ENCODE measurements around the gene PCDHGA8. TPM values are rescaled to one million over a fixed set of nuclear protein-coding genes. Genes with fewer than 3 reads are reported as not detected.

PCDHGA8 gene
- total and polyA plus RNA-seq, 7 experiments from 2014 or later, result 0.08 to 0.17 (median 0.13) TPM; not detected in 2

DNA sequence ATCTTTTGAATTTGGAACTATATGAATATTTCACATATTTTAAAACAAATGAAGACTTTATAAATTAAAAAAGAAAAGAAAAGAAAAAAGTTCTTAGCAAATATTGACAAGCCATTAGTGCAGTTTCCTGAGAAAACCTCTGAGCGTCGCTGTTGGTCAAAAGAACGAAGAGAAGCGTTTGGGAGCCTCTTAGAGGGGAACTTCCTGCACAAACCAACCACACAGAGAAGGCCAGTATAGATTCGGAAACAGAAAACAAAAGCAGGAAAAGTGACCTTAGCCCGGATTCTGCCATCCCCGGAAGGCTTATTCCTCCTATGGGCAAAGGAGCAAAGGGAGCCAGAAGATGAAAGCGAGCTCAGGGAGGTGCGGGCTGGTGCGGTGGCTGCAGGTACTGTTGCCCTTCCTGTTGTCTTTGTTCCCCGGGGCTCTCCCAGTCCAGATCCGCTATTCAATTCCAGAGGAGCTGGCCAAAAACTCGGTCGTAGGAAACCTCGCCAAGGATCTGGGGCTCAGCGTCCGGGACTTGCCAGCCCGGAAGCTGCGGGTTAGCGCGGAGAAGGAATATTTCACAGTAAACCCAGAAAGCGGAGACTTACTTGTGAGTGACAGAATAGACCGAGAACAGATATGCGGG lies 32.5 kb upstream of the PCDHGA8 start, which contains the start of gene PCDHGB2:
TSS of gene PCDHGB2 (plus strand) at position 205 of the 637 bp plus-strand sequence. CDS start at position 347, 142 bp downstream.
- Histone ChIP-seq H3K4me1 (ENCODE audit: control insufficient read depth in 2 of 2, insufficient read depth in 2 of 2, low read length in 2 of 2) (no peaks in the 10 kb centered on the region), H3K27ac (ENCODE audit: low read depth, low read length) (no peak within 1 kb of the TSS), H3K27me3 (ENCODE audit: control insufficient read depth in 2 of 2, insufficient read depth in 2 of 2, low read length in 2 of 2) (peaks cover 5 to 19% of the 10 kb centered on the region in 2 donors), H3K9me3 (ENCODE audit: control insufficient read depth in 2 of 3, low read length in 3 of 3) (peaks cover 0 to 62% (median 0%) of the 10 kb centered on the region in 3 experiments), H3K36me3 (ENCODE audit: control insufficient read depth in 2 of 3, insufficient read depth in 3 of 3, low read length in 3 of 3) (no peaks in the 10 kb centered on the region), H3K4me3 (ENCODE audit: low read length) (peak within 1 kb of the TSS; percentile 43)
- Mint-ChIP-seq H3K36me3 (peaks cover 6 to 36% (median 18%) of the 10 kb centered on the region in 5 donors), H3K9me3 (peaks cover 20 to 92% (median 59%) of the 10 kb centered on the region in 11 donors), H3K27me3 (peaks cover 37 to 90% (median 87%) of the 10 kb centered on the region in 5 donors), H3K4me3 (peak within 1 kb of the TSS; percentile 33 to 87 (median 78)), H3K27ac (peak within 1 kb of the TSS in 3 of 9 donors; percentile 48 to 57 (median 56)), H3K4me1 (peaks cover 0 to 6% (median 3%) of the 10 kb centered on the region in 7 donors)
- CTCF ChIA-PET, result no interaction called here
- peak in 1 of 9 donors; percentile 22 for DNase-seq
- intact Hi-C loops (cut with micrococcal nuclease), result loop anchor here in 1 of 2 donors (1.0 to 10.0 kb wide), 6 partner anchors 57 to 205 kb away; partner anchors contain the start of gene PCDHGB7
- POLR2A ChIA-PET, result no interaction called here
- ATAC-seq, result peak; percentile 54

- Mint-ChIP-seq H3K27me3 (peaks cover 45 to 90% (median 88%) of the 10 kb centered on the region in 5 donors), H3K9me3 (peaks cover 20 to 92% (median 63%) of the 10 kb centered on the region in 11 donors), H3K27ac (peak overlapping the region in 1 of 9 donors; percentile 57), H3K4me1 (peaks cover 0 to 6% (median 3%) of the 10 kb centered on the region in 7 donors), H3K4me3 (peak overlapping the region in 3 of 10 donors; percentile 9 to 87 (median 81)), H3K36me3 (peaks cover 8 to 39% (median 22%) of the 10 kb centered on the region in 5 donors)
- Histone ChIP-seq H3K4me3 (ENCODE audit: low read length) (peak overlapping the region; percentile 43), H3K27ac (ENCODE audit: low read depth, low read length) (no peak overlapping the region), H3K36me3 (ENCODE audit: control insufficient read depth in 2 of 3, insufficient read depth in 3 of 3, low read length in 3 of 3) (no peaks in the 10 kb centered on the region), H3K27me3 (ENCODE audit: control insufficient read depth in 2 of 2, insufficient read depth in 2 of 2, low read length in 2 of 2) (peaks cover 5 to 24% of the 10 kb centered on the region in 2 donors), H3K4me1 (ENCODE audit: control insufficient read depth in 2 of 2, insufficient read depth in 2 of 2, low read length in 2 of 2) (no peaks in the 10 kb centered on the region), H3K9me3 (ENCODE audit: control insufficient read depth in 2 of 3, low read length in 3 of 3) (peaks cover 0 to 62% (median 0%) of the 10 kb centered on the region in 3 experiments)
- no peak for ATAC-seq
- POLR2A ChIA-PET, result no interaction called here
- intact Hi-C loops (cut with micrococcal nuclease), result loop anchor here in 1 of 2 donors (5.0 to 10.0 kb wide), 2 partner anchors 57 to 126 kb away; partner anchors contain the start of gene PCDHGB7
- DNase-seq, result no peak
- CTCF ChIA-PET, result no interaction called here
Observed at GRCh38 chr5:141360685-141361084, 31.7 kb upstream of the PCDHGA8 start.

- Mint-ChIP-seq H3K27ac (peak overlapping the region in 2 of 9 donors; percentile 22 to 70), H3K36me3 (peaks cover 8 to 42% (median 19%) of the 10 kb centered on the region in 5 donors), H3K4me3 (peak overlapping the region in 2 of 10 donors; percentile 2 to 13), H3K4me1 (peaks cover 0 to 6% (median 3%) of the 10 kb centered on the region in 7 donors), H3K9me3 (peaks cover 16 to 89% (median 66%) of the 10 kb centered on the region in 11 donors), H3K27me3 (peaks cover 48 to 88% (median 83%) of the 10 kb centered on the region in 5 donors)
- ChIA-PET POLR2A (no interaction called here), CTCF (interaction anchor here (0.5 kb wide), 1 partner anchor 47 kb away, joined by 7 read pairs; no protein-coding TSS in a partner anchor)
- Histone ChIP-seq H3K9me3 (ENCODE audit: control insufficient read depth in 2 of 3, low read length in 3 of 3) (peaks cover 0 to 54% (median 0%) of the 10 kb centered on the region in 3 experiments), H3K4me1 (ENCODE audit: control insufficient read depth in 2 of 2, insufficient read depth in 2 of 2, low read length in 2 of 2) (no peaks in the 10 kb centered on the region), H3K4me3 (ENCODE audit: low read length) (no peak overlapping the region), H3K36me3 (ENCODE audit: control insufficient read depth in 2 of 3, insufficient read depth in 3 of 3, low read length in 3 of 3) (no peaks in the 10 kb centered on the region), H3K27ac (ENCODE audit: low read depth, low read length) (no peak overlapping the region), H3K27me3 (ENCODE audit: control insufficient read depth in 2 of 2, insufficient read depth in 2 of 2, low read length in 2 of 2) (peaks cover 5 to 27% of the 10 kb centered on the region in 2 donors)
- ATAC-seq (no peak), DNase-seq (no peak)
- intact Hi-C loops (cut with micrococcal nuclease), result loop anchor here in 1 of 2 donors (5.0 to 10.0 kb wide), 2 partner anchors 55 to 128 kb away; partner anchors contain the start of gene PCDHGB7
Observed at GRCh38 chr5:141362719-141363118, 29.7 kb upstream of the PCDHGA8 start.

- Histone ChIP-seq H3K36me3 (ENCODE audit: control insufficient read depth in 2 of 3, insufficient read depth in 3 of 3, low read length in 3 of 3) (no peaks in the 10 kb centered on the region), H3K9me3 (ENCODE audit: control insufficient read depth in 2 of 3, low read length in 3 of 3) (peaks cover 0 to 54% (median 0%) of the 10 kb centered on the region in 3 experiments), H3K4me1 (ENCODE audit: control insufficient read depth in 2 of 2, insufficient read depth in 2 of 2, low read length in 2 of 2) (no peaks in the 10 kb centered on the region), H3K4me3 (ENCODE audit: low read length) (no peak within 1 kb of the TSS), H3K27me3 (ENCODE audit: control insufficient read depth in 2 of 2, insufficient read depth in 2 of 2, low read length in 2 of 2) (peaks cover 5 to 32% of the 10 kb centered on the region in 2 donors), H3K27ac (ENCODE audit: low read depth, low read length) (no peak within 1 kb of the TSS)
- ChIA-PET POLR2A (no interaction called here), CTCF (no interaction called here)
- Mint-ChIP-seq H3K4me3 (peak within 1 kb of the TSS in 2 of 10 donors; percentile 9 to 21), H3K27me3 (peaks cover 52 to 91% (median 84%) of the 10 kb centered on the region in 5 donors), H3K9me3 (peaks cover 12 to 93% (median 64%) of the 10 kb centered on the region in 11 donors), H3K4me1 (peaks cover 0 to 6% (median 3%) of the 10 kb centered on the region in 7 donors), H3K36me3 (peaks cover 8 to 37% (median 19%) of the 10 kb centered on the region in 5 donors), H3K27ac (peak within 1 kb of the TSS in 2 of 9 donors; percentile 23 to 74)
- ATAC-seq (no peak), DNase-seq (no peak)
- intact Hi-C loops (cut with micrococcal nuclease), result loop anchor here in 1 of 2 donors (5.0 to 10.0 kb wide), 2 partner anchors 53 to 129 kb away; partner anchors contain the start of gene PCDHGB7
Observed at GRCh38 chr5:141363952-141364660, 28.3 kb upstream of the PCDHGA8 start, which contains the start of gene PCDHGA5. Gene PCDHGA5, plus strand, starts transcription at chr5:141364162. Its CDS starts 169 bp downstream, at chr5:141364331.

DNA sequence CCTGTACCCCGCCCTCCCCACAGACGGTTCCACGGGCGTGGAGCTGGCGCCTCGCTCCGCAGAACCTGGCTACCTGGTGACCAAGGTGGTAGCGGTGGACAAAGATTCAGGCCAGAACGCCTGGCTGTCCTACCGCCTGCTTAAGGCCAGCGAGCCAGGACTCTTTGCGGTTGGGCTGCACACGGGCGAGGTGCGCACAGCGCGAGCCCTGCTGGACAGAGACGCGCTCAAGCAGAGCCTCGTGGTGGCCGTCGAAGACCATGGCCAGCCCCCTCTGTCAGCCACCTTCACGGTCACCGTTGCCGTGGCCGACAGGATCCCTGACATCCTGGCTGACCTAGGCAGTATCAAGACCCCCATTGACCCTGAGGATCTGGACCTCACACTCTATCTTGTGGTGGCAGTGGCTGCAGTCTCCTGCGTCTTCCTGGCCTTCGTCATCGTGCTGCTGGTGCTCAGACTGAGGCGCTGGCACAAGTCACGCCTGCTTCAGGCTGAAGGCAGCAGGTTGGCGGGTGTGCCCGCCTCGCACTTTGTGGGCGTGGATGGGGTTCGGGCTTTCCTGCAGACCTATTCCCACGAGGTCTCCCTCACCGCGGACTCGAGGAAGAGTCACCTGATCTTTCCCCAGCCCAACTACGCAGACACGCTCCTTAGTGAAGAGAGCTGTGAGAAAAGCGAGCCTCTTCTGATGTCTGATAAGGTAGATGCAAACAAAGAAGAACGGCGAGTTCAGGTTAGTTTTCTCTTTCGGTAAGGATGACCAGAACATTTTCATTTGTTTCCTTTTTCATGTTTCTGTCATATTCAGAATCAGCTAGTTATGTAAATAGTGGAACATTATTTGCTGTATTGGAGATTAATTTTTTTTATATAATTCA lies 26.2 kb upstream of the PCDHGA8 start:
- H3K36me3 ChIP-seq (ENCODE audit: control insufficient read depth in 2 of 3, insufficient read depth in 3 of 3, low read length in 3 of 3), result no peaks in the 10 kb centered on the region
- peaks cover 2 to 12% (median 6%) of the 10 kb centered on the region in 7 donors for H3K4me1 Mint-ChIP-seq
- no peak overlapping the region for H3K27ac ChIP-seq (ENCODE audit: low read depth, low read length)
- H3K27me3 Mint-ChIP-seq, result peaks cover 54 to 93% (median 83%) of the 10 kb centered on the region in 5 donors
- H3K4me3 ChIP-seq (ENCODE audit: low read length), result no peak overlapping the region
- ATAC-seq (no peak), DNase-seq (no peak)
- H3K4me3 Mint-ChIP-seq, result no peak overlapping the region
- intact Hi-C loops (cut with micrococcal nuclease), result loop anchor here in 1 of 2 donors (10.0 kb wide), 1 partner anchor 131 kb away; no protein-coding TSS in a partner anchor
- H3K4me1 ChIP-seq (ENCODE audit: control insufficient read depth in 2 of 2, insufficient read depth in 2 of 2, low read length in 2 of 2), result no peaks in the 10 kb centered on the region
- H3K27me3 ChIP-seq (ENCODE audit: control insufficient read depth in 2 of 2, insufficient read depth in 2 of 2, low read length in 2 of 2), result peaks cover 5 to 25% of the 10 kb centered on the region in 2 donors
- H3K27ac Mint-ChIP-seq, result no peak overlapping the region
- peaks cover 8 to 34% (median 16%) of the 10 kb centered on the region in 5 donors for H3K36me3 Mint-ChIP-seq
- peaks cover 0 to 49% (median 0%) of the 10 kb centered on the region in 3 experiments for H3K9me3 ChIP-seq (ENCODE audit: control insufficient read depth in 2 of 3, low read length in 3 of 3)
- ChIA-PET CTCF (no interaction called here), POLR2A (no interaction called here)
- peaks cover 12 to 93% (median 59%) of the 10 kb centered on the region in 11 donors for H3K9me3 Mint-ChIP-seq

Data from naive thymus-derived CD4-positive, alpha-beta T cell (primary cell).